Caki2 (cell line): Measurements from ENCODE around the gene KCNQ2. TPM values are rescaled to one million over a fixed set of nuclear protein-coding genes. Genes with fewer than 3 reads are reported as not detected.
"Not testable (repeated sequence)": the region's sequence is repeated elsewhere in the genome, so short reads cannot be mapped to it uniquely, and the experiment has no call there.

ENCODE experiments used
- DNase-seq: peaks from one replicate; pipeline ENCODE4 v3.0.0-alpha.2; 2015; ENCODE audit warnings: low read depth
- in situ Hi-C: cut with HindIII; loops from 2 replicates; pipeline ENCODE4 v1.10.0; 2016; ENCODE audit warnings: low sequenced_read_pairs, low pct_unique_long_range_greater_than_20kb, mixed read lengths
- total RNA-seq: library from RNA; depleted of rRNA; stranded (reverse); fragments of >200 nt; shearing (Covaris generic); gene quantifications from 2 replicates; pipeline ENCODE4 v1.2.3, GENCODE V29; 2014; ENCODE audit warnings: low replicate concordance

KCNQ2 gene
- total RNA-seq, 1 experiment from 2014 or later, result 10.0 TPM

DNA sequence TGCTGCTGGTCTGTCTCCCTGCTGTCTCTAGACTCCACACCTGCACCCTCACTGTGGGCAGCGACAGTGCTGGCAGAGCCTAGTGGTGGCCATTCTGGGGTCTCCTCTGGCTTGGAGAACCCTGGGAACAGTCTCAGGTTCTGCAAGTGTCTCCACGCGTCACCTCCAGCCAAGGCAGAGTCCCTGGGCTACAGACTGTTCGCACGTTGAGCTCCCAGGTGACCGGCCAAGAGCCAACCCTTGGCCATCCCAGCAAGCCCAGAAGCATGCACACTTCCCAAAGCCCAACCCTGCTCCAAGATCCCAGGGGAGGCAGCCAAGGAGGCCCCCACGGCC, 21.6 kb upstream of the KCNQ2 start:
- DNase-seq, result no peak
- in situ Hi-C loops, result no loop called here

DNA sequence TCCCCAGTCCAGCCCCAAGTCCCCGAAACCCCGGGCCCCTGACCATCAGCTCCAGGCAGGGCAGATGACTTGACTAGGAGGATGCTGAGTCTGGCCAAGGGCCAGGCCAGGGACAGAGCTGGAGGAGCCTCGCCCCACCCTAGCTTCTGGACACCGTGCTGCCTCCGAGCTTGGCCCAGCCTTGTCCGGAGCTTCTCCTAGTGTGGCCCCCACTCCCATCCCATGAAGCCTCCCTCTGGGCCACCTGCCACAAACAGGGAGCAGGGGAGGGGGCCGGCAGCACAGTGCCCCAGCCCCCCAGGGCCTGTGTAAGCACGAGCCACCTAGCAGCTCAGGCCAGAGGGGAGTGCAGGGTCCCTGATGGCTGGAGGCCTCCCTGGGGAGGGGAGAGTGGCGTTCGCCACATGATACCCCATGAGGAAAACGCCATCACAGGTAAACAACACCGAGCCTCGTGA, 21.1 kb upstream of the KCNQ2 start:
- in situ Hi-C loops, result no loop called here
- DNase-seq, result no peak

DNA sequence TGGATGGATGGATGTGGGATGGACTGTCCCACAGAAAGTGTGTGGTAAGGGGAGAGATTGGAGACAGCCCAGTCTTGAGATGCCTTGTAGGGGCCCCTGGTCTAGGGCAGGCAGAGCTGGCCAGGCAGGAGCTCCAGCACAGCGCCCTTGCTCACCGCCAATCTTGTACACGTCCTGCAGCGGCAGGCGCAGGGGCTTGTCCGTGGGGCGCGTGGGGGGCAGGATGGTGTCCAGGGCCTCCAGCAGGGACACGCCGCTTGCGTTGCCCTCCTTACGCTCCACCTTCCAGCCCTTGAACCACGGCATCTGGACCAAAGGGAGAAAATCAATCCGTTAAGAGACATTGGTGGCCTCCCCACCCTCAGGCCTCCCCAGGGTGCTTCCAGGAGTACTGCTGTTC, 20.5 kb upstream of the KCNQ2 start:
- in situ Hi-C loops, result no loop called here
- no peak for DNase-seq

DNA sequence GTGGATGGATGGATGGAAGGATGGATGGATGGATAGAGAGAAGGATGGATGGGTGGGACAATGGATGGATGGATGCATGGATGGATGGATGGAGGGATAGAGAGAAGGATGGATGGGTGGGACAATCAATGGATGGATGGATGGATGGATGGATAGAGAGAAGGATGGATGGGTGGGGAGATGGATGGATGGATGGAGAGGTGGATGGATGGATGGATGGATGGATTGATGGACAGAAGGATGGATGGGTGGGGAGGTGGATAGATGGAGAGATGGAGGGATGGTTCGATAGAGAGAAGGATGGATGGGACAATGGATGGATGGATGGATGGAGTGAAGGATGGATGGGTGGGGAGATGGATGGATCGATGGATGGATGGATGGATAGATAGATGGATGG, 20.1 kb upstream of the KCNQ2 start:
- no peak for DNase-seq
- in situ Hi-C loops, result no loop called here

DNA sequence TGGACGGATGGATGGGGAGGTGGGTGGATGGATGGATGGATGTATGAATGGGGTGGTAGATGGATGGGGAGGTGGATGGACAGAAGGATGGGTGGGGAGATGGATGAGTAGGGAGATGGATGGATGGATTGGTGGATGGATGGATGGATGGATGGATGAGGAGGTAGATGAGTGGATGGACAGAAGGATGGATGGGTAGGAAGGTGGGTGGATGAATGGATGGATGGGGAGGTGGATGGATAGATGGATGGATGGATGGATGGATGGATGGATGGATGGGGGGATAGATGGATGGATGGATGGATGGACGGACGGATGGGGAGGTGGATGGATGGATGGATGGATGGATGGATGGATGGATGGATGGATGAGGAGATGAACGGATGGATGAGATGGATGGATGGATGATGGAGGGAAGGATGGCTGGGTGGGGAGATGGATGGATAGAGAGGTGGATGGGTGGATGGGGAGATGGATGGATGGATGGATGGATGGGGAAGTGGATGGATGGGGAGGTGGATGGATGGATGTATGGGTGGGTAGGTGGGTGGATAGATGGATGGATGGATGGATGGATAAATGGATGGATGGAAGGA, 19.3 kb upstream of the KCNQ2 start:
- DNase-seq, result no peak
- in situ Hi-C loops, result no loop called here

DNA sequence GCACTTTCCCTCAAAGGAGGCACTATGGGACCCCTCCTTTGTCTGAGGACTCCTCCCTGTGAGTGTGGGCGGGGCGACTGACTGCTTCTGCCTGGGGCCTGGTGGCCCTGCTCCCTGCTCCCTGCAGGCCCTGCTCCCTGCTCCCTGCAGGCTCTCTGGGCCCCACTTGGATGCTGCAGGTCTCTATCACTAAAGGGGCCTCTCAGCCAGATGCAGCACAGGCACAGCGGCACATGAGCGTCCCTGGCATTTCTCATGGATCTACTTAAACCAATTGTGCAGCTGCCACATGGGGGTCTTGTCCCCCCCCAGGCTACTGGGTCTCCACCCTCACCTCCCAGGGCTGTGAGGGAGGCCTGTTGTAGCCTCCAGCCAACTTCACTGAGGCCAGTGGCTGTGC, 18.6 kb upstream of the KCNQ2 start:
- in situ Hi-C loops, result no loop called here

DNA sequence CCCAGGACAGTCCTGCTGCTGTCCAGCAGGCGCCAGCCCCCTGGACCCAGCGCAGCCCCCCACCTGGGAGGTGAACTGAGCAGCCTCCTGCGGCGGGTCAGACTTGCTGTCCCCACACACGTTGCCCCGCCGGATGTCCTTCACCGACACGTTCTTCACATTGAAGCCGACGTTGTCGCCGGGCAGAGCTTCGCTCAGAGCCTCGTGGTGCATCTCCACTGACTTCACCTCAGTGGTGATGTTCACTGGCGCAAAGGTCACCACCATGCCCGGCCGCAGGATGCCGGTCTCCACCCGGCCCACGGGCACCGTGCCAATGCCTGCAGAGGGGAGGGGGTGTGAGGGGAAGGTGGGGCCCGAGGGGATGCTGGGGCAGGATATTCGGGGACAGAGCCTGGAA, 18.0 kb upstream of the KCNQ2 start:
- in situ Hi-C loops, result no loop called here
- no peak for DNase-seq

More for the DNA sequence above, 18.6 kb upstream of the KCNQ2 start:
- DNase-seq, result no peak

DNA sequence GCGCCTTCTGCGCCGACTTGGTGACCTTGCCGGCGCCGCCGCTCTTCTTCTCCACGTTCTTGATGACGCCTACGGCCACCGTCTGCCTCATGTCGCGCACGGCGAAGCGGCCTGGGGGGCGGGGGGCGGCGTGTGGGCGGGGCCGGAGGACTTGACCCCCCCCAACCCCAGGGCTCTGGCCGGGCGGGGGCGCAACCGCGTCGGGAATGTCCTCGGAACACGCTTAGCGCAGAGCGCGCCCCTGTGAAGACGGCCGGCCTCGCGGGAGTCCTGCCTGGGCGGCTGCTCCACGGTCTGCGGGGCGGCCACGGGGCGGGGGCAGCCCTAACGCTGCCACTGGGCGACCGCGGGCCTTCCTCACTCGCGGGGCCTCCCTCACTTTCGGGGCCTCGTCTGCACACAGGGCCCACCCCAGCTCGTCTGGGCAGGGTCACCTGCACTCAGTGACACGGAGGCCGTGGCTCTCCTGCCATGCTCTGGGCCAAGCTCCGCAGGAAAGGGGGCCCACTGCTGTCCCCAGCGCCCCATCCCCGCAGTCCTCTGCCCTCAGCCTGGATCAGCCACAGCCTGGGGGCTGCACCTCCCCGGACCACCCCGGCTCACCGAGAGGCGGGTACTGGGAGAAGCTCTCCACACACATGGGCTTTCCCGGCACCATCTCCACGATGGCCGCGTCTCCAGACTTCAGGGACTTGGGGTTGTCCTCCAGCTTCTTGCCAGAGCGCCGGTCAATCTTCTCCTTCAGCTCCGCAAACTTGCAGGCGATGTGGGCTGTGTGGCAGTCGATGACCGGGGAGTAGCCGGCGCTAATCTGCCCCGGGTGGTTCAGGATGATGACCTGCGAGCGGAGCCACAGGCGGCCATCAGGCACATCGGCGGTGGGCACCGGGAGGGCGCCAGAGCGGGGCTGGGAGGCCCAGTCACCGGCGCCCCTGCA, 16.1 kb upstream of the KCNQ2 start:
- in situ Hi-C loops, result no loop called here
- DNase-seq, result no peak

DNA sequence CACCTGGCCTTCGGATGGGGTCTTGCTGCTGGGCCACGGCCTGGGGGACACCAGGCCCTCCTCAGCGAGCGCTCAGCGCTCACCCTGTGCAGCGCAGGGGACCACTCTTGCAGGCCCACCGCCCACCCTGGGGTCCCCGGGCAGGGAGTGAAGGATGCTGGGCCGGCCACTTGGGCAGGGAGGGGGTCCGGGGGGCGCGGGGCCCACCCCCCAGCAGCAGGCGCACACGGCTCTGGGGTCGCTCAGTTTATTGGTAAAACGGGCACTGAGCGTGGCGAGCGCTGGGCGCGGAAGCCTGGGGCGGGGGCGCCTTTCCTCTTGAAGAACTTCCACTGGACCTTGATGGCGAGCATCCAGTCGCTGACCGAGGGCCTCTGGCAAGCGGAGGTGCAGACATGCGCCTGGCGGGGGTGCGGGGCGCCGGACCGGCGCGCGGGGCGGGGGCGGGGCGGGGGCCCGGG, 15.4 kb upstream of the KCNQ2 start:
- no peak for DNase-seq
- in situ Hi-C loops, result no loop called here

DNA sequence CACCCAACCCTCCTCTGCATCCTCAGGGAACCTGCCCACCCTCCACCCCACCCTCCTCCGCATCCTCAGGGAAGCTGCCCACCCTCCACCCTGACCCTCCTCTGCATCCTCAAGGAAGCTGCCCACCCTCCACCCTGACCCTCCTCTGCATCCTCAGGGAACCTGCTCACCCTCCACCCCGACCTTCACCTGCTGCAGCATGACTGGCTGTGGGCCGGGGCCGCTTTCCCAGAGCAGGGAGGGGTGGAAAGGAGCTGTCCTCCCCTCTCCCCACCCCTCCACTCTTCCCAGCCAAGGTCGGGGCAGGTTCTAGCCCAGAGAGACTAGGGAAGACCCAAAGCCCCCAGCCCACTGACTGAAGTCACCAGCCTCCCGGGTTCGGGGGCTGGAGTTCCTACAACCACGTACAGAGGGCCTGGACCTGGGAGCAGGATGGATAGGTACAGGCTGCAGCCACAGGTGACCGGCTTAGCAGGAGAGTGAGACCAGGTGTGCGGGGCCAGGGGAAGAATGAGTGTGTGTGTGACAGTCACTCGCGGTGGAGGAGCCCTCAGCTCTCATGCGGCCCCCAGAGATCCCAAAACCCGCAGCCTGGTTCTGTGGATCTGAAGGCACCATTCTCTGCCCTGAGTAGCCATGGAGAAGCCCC, 14.8 kb upstream of the KCNQ2 start:
- in situ Hi-C loops, result no loop called here
- no peak for DNase-seq

DNA sequence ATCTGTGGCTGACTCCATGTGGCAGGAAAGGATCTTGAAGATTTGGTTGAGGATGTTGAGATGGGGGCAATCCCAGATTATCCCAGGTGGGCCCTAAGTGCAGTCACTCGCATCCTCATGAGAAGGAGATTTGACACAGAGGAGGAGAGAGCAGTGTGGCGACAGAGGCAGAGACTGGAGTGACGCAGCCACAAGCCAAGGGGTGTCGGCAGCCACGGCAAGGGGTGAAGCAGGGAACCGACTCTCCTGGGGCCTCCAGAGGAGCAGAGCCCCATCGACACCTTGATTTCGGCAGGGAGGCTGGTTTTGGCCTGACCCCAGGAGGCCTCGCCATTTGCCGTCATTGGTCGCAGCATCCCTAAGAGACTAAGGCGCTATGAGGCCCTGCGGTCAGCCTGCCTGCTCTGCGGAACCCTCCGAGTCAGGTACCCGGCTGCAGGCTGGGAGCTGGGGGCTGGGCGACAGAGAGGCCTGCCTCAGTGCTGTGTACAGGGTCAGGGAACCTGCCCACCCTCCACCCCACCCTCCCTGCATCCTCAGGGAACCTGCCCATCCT, 13.9 kb upstream of the KCNQ2 start:
- in situ Hi-C loops, result no loop called here
- DNase-seq, result no peak

DNA sequence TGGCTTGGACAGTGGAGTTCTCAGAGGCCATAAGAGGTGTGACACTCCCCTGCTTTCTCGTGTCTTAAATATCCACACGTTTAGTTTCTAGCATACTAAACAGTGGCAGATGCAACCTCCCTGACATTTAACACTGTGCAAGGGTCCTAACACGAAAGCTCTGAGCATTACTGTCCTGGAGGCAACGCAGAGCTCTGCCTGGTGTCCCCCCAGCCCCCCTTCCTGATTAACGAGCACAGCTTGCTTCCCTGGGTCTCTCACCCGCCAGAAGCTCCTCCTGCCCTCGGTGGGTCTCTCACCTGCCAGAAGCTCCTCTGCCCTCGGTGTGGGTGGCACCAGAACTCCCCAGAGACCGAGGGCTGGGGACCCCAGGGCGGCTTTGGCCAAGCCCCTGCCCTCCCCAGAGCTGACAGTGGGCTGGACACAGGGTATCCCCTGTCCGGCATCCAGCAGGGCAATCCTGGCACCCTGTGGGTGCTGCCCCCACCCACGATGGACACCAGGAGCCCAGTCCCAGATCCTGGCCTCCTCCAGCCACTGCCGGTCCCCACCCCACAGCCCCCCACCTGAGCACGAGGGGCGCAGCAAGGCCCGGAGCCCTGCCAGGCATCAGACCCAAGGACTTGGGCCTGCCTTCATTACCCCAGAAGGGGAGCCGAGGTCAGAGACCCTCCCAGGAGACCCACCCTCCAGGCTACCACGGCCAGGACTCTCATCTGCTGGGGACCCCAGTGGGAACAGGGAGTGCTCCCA, 12.4 kb upstream of the KCNQ2 start:
- no peak for DNase-seq
- in situ Hi-C loops, result no loop called here

DNA sequence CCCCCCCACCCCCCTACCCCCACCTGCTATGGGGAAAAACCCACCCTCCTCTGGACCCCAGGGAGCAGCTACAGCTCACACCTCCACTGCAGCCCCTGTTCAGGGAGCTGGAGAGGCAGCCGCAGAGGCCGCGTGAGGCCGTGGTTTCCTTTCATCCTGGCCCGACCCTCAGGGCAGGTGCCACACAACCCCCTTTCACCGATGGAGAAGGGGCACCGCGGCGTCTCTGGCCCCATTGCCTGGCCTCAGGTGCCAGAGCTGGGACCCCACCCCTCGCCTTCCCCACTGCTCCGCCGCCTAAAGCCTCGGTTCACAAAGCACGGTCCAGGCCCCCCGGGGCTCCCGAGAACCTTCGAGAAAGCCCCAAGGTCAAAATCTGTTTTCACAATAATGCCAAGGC, 11.8 kb upstream of the KCNQ2 start:
- no peak for DNase-seq
- in situ Hi-C loops, result no loop called here

DNA sequence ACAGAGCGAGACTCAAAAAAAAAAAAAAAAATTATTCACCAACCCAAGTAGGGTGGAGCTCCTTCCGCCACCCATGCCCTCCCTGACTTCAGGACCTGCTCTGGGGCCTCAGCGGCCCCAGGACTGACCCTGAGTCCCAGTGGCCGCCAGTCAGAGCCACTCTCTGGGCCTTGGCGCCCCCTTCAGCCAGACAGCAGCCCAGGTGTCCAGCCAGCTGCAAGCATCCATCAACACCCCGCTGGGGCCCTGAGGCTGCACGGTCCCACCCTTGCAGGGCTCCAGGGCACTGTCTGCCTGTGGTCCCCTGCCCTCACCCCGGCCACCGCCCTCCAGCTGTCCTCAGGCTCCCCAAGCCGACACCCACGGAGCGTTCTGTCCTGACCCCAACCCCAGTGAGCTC, 11.4 kb upstream of the KCNQ2 start:
- DNase-seq, result peak; percentile 31
- in situ Hi-C loops, result no loop called here

DNA sequence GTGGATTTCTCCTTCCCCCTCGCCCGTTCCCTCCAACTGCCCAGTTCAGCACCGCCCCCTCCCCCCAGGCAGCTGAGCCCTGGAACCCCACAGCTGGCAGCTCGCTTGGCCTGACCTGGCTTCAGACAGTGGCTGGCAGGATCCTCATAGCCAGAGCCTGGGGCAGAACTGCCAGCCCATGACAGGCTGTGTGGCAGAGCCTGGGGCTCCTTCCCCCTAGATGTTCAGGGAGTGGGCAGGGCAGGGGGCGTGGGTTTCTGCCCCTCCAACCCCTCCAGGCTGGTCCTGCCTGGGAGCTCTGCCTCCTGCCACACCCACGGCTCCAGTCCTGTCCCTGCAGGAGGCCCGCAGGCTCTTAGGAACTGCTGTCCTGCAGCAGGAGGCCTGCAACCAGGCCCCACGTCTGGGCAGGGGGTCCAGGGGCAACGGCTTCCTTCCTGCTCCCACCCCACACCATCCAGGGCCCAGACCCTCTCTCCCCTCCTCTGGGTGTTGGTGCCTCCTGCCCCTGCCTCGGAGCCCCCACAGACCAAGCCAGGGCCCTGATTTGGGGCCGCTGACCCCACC, 9.6 kb upstream of the KCNQ2 start:
- in situ Hi-C loops, result no loop called here

DNA sequence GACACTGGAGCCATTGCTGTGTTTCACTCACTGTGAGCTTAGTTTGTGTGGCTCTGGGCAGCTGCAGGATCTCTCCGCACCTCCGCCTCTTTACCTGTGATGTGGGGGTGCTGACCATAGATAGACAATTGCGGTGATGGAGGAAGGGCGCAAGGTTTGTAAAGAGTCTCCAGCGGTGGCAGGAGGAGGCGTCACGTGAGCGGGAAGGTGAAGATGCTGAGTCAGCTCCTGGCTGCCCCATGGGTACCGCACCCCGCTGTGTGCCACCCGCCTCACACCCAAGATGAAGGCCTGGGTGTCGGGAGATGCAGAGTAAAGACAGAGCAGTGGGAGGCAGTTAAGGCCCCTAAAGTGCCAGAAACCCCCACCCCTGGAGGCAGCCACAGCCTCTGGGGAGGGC, 9.0 kb upstream of the KCNQ2 start:
- in situ Hi-C loops, result no loop called here
- DNase-seq, result no peak

More for the DNA sequence above, 9.6 kb upstream of the KCNQ2 start:
- peak; percentile 43 for DNase-seq

DNA sequence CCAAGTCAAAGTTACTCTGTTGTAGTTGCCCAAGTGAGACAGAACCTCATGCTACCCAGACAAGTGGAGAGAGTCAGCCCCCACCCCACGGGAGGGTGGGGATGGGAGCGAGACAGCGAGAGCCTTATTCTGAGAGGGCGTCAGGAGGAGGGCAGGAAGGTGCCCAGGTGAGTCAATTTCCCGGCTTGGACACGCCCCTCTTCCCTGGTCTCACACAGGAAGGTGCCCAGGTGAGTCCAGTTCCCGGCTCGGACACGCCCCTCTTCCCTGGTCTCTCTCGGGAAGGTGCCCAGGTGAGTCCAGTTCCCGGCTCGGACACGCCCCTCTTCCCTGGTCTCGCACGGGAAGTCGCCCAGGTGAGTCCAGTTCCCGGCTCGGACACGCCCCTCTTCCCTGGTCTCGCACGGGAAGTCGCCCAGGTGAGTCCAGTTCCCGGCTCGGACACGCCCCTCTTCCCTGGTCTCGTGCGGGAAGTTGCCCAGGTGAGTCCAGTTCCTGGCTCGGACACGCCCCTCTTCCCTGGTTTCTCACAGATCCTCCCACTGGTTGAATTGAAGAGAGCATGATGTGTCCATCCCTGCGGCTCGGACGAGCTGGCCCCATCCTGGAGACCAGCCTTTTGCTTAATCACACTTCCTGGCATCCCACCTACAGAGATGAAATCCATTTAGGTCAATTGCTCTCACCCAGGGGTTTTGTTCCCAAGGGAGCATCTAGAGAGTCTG, 7.4 kb upstream of the KCNQ2 start:
- DNase-seq, in situ Hi-C loops: not testable (repeated sequence)
